ENCODE results near the gene OR8B8. TPM values are rescaled to one million over a fixed set of nuclear protein-coding genes. Genes with fewer than 3 reads are reported as not detected.

The OR8B8 gene
- polyA plus RNA-seq, 1 of the 3 experiments (the other 2 are of a cell fraction): not detected

- CTCF ChIA-PET: no interaction called here
- DNase-seq: peak; percentile 4
Observed at GRCh38 chr11:124481365-124482323, 36.1 kb upstream of the OR8B8 start.

DNA sequence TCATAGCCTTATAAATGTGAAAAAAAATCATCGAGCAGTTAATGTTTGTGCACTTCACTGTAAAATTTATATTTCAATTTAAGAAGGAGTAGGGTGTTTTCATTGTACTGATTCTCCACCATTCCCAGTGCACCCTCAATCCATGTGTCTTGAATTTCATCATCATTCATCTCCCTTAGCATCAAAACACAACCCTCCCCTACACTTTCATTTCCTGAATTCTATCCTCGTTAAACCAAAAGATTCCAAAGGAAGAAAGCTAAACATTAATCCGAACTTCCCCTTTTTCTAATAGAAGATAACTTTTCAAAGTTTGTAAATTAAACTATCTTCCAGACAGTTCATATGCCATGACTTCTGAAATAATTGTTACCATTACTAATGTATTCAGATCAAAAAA lies 34.1 kb upstream of the OR8B8 start:
- POLR2A ChIA-PET: no interaction called here
- Histone ChIP-seq H3K4me2 (no peak overlapping the region), H3K9ac (no peak overlapping the region), H4K20me1 (ENCODE audit: insufficient read depth) (no peaks in the 10 kb centered on the region), H3K79me2 (ENCODE audit: insufficient read depth) (no peaks in the 10 kb centered on the region), H2AFZ (ENCODE audit: low read depth) (no peak overlapping the region), H3K9me3 (no peaks in the 10 kb centered on the region), H3K9me2 (no peaks in the 10 kb centered on the region), H3F3A (replicated peaks; ENCODE audit: insufficient read depth) (no peaks in the 10 kb centered on the region), H3K27me3 (ENCODE audit: insufficient read depth) (peaks cover 8% of the 10 kb centered on the region; the same call in 1 of the 2 replicates), H3K36me3 (replicated peaks in 1 of 2; ENCODE audit: control insufficient read depth in 1 of 2, insufficient read depth in 2 of 2, low read length in 1 of 2) (no peaks in the 10 kb centered on the region), H3K4me3 (ENCODE audit: low read depth in 2 of 2, low read length in 1 of 2) (no peak overlapping the region), H3K27ac (ENCODE audit: low read depth in 2 of 2, low read length in 1 of 2) (no peak overlapping the region), H3K4me1 (ENCODE audit: control insufficient read depth in 1 of 2, insufficient read depth in 2 of 2, low read depth in 1 of 2, low read length in 1 of 2) (peaks cover 0 to 10% of the 10 kb centered on the region in 2 experiments; a peak in 2 of 4 replicates)
- CTCF ChIA-PET: no interaction called here
- 16% methylated on average over 3 of the region's 3 CpGs for WGBS (ENCODE audit: low lambda C conversion rate)
- no peak for TF ChIP-seq FOSL2 (IDR thresholded peaks at IDR 0.05; ENCODE audit: borderline replicate concordance, low read depth)
- no peak for TF ChIP-seq TAF1 (IDR thresholded peaks at IDR 0.05; ENCODE audit: borderline replicate concordance, low read depth, low read length)
- no peak for DNase-seq

More at GRCh38 chr11:124481365-124482323, 36.1 kb upstream of the OR8B8 start:
- Histone ChIP-seq H3K9me3 (no peaks in the 10 kb centered on the region), H3K4me1 (ENCODE audit: control insufficient read depth in 1 of 2, insufficient read depth in 2 of 2, low read depth in 1 of 2, low read length in 1 of 2) (peaks cover 0 to 10% of the 10 kb centered on the region in 2 experiments; a peak in 2 of 4 replicates), H3K9me2 (no peaks in the 10 kb centered on the region), H3K4me3 (ENCODE audit: low read depth in 2 of 2, low read length in 1 of 2) (peak overlapping the region; percentile 44 to 57), H3K27me3 (ENCODE audit: insufficient read depth) (no peaks in the 10 kb centered on the region; the same call in 1 of the 2 replicates), H3K36me3 (replicated peaks in 1 of 2; ENCODE audit: control insufficient read depth in 1 of 2, insufficient read depth in 2 of 2, low read length in 1 of 2) (no peaks in the 10 kb centered on the region), H3F3A (replicated peaks; ENCODE audit: insufficient read depth) (no peaks in the 10 kb centered on the region), H3K4me2 (peak overlapping the region; percentile 73), H3K27ac (ENCODE audit: low read depth in 2 of 2, low read length in 1 of 2) (peak overlapping the region in 1 of 2 experiments; percentile 30; a peak in 1 of 4 replicates), H3K9ac (no peak overlapping the region; the same call in 1 of the 2 replicates), H2AFZ (ENCODE audit: low read depth) (peak overlapping the region; percentile 92), H4K20me1 (ENCODE audit: insufficient read depth) (no peaks in the 10 kb centered on the region), H3K79me2 (ENCODE audit: insufficient read depth) (no peaks in the 10 kb centered on the region)
- POLR2A ChIA-PET: no interaction called here
- WGBS (ENCODE audit: low lambda C conversion rate): 13% methylated on average over 20 of the region's 20 CpGs
- peak; percentile 21; the same call in 1 of the 2 replicates for TF ChIP-seq ELF1 (IDR thresholded peaks at IDR 0.05)
- no peak for TF ChIP-seq YY1 (IDR thresholded peaks at IDR 0.05; ENCODE audit: low read depth)

DNA sequence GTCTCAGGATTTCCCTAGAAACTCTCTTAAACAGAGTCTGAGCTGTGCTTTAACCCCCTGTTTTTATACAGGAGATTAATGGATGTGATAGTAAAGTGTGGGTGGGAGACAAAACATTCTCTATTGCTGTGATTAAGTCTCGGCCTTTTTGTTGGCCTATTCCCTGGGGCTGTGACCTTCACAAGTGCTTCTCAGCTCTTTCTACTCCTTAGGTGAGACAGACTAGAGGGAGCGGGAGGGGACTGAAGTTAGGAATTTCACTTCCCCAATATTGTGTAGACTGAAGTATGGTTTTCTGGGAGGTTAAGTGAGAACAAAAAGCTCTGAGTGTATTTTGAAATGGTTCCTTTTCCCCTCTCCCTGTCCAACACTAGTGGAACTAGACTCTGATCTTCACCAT lies 29.8 kb upstream of the OR8B8 start:
- Histone ChIP-seq H3K9me2 (no peaks in the 10 kb centered on the region), H3K4me3 (ENCODE audit: low read depth in 2 of 2, low read length in 1 of 2) (no peak overlapping the region), H3F3A (replicated peaks; ENCODE audit: insufficient read depth) (no peaks in the 10 kb centered on the region), H3K36me3 (replicated peaks in 1 of 2; ENCODE audit: control insufficient read depth in 1 of 2, insufficient read depth in 2 of 2, low read length in 1 of 2) (no peaks in the 10 kb centered on the region), H3K4me1 (ENCODE audit: control insufficient read depth in 1 of 2, insufficient read depth in 2 of 2, low read depth in 1 of 2, low read length in 1 of 2) (no peaks in the 10 kb centered on the region), H3K27ac (ENCODE audit: low read depth in 2 of 2, low read length in 1 of 2) (no peak overlapping the region), H3K9me3 (no peaks in the 10 kb centered on the region), H4K20me1 (ENCODE audit: insufficient read depth) (no peaks in the 10 kb centered on the region), H3K27me3 (ENCODE audit: insufficient read depth) (peaks cover 8% of the 10 kb centered on the region; the same call in 1 of the 2 replicates), H3K4me2 (no peak overlapping the region), H3K79me2 (ENCODE audit: insufficient read depth) (no peaks in the 10 kb centered on the region), H3K9ac (no peak overlapping the region), H2AFZ (ENCODE audit: low read depth) (no peak overlapping the region)
- ChIA-PET POLR2A (no interaction called here), CTCF (interaction anchor here (1.1 kb wide), 1 partner anchor 404 kb away, joined by 3 read pairs; no protein-coding TSS in a partner anchor)
- WGBS (ENCODE audit: low lambda C conversion rate): 3% methylated on average over 2 of the region's 2 CpGs
- no peak for DNase-seq
- no peak for TF ChIP-seq ZBTB33 (IDR thresholded peaks at IDR 0.05; ENCODE audit: borderline replicate concordance, low read depth)
- no peak for TF ChIP-seq CHD2 (IDR thresholded peaks at IDR 0.05; ENCODE audit: low read length, partially characterized antibody)
- TF ChIP-seq TCF12 (IDR thresholded peaks at IDR 0.05): no peak
- no peak for TF ChIP-seq FOXJ3 (CRISPR knock-in tag; IDR thresholded peaks at IDR 0.05)
- no peak for TF ChIP-seq POLR2AphosphoS5 (IDR thresholded peaks at IDR 0.05; ENCODE audit: low read depth, low read length)
- TF ChIP-seq NRF1 (IDR thresholded peaks at IDR 0.05; ENCODE audit: low read depth, low read length): no peak
- TF ChIP-seq EP300 (IDR thresholded peaks at IDR 0.05; ENCODE audit: borderline replicate concordance in 1 of 2, low read depth in 1 of 2, low read length in 1 of 2): no peak
- TF ChIP-seq ELF1 (IDR thresholded peaks at IDR 0.05): no peak
- TF ChIP-seq, protein P1, sequence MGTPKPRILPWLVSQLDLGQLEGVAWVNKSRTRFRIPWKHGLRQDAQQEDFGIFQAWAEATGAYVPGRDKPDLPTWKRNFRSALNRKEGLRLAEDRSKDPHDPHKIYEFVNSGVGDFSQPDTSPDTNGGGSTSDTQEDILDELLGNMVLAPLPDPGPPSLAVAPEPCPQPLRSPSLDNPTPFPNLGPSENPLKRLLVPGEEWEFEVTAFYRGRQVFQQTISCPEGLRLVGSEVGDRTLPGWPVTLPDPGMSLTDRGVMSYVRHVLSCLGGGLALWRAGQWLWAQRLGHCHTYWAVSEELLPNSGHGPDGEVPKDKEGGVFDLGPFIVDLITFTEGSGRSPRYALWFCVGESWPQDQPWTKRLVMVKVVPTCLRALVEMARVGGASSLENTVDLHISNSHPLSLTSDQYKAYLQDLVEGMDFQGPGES (IDR thresholded peaks at IDR 0.05; ENCODE audit: low read depth, low read length): no peak
- TF ChIP-seq SIN3A (IDR thresholded peaks at IDR 0.05; ENCODE audit: borderline replicate concordance, low read depth, low read length): no peak
- TF ChIP-seq FOXM1 (IDR thresholded peaks at IDR 0.05; ENCODE audit: low read depth): no peak
- no peak for TF ChIP-seq USF2 (IDR thresholded peaks at IDR 0.05; ENCODE audit: borderline replicate concordance, low read depth, low read length)
- TF ChIP-seq MXI1 (IDR thresholded peaks at IDR 0.05; ENCODE audit: low read depth, low read length): no peak
- no peak for TF ChIP-seq TAF1 (IDR thresholded peaks at IDR 0.05; ENCODE audit: borderline replicate concordance, low read depth, low read length)

All from SK-N-SH (cell line).